Lower leg skin (tissue), 4 donors: ENCODE data around the gene RAB3IP. TPM values are rescaled to one million over a fixed set of nuclear protein-coding genes. Genes with fewer than 3 reads are reported as not detected.

Experiments
- DNase-seq, 2 donors: peaks; one replicate each; pipeline ENCODE4 v3.0.0-alpha.2; 2019; ENCODE audit warnings: low spot score in 2 of 2
- H3K4me3 ChIP-seq: fragments of 200-600 bp; sonication (generic); 2 replicates; pipeline ENCODE4 v1.5.1; 2017; ENCODE audit warnings: mild to moderate bottlenecking, low read depth; ENCODE audit not compliant: poor library complexity, severe bottlenecking
- CTCF ChIP-seq, 3 donors: fragments of 450-650 bp; IDR thresholded peaks; one replicate each; pipeline ENCODE4 v1.5.1; 2016; ENCODE audit warnings: antibody characterized with exemption in 3 of 3, mild to moderate bottlenecking in 3 of 3, moderate library complexity in 2 of 3
- POLR2A ChIP-seq, 2 donors: fragments of 450-650 bp; IDR thresholded peaks; one replicate each; pipeline ENCODE4 v1.6.1; 2016 to 2017; ENCODE audit warnings: antibody characterized with exemption in 2 of 2, mild to moderate bottlenecking in 1 of 2, moderate library complexity in 1 of 2
- WGBS, 2 donors: methylation state at CpG; one replicate each; pipeline ENCODE4 v1.1.5; 2018; 5-methylcytosine and 5-hydroxymethylcytosine counted together
- intact Hi-C: fragments of 100-400 bp; cut with DNase I; formaldehyde crosslinking; loops from one replicate; pipeline ENCODE4 v1.15.0; 2023; ENCODE audit warnings: low total_unique reads
- total RNA-seq, 4 donors: library from RNA; depleted of rRNA; stranded (reverse); fragments of >200 nt; gene quantifications; one replicate each; pipeline ENCODE4 v1.1.0, GENCODE V29; 2016

Gene RAB3IP
- total RNA-seq, 4 donors from 2014 or later, result 11.3 to 30.0 (median 21.4) TPM

GRCh38 chr12:69835081-69835480, 96.4 kb downstream of the RAB3IP start:
- intact Hi-C loops, result no loop called here
- no peak for DNase-seq
- WGBS, 2 donors, result 66 to 76% methylated on average over 3 of the region's 3 CpGs
- no peak overlapping the region for H3K4me3 ChIP-seq
- TF ChIP-seq POLR2A (IDR thresholded peaks at IDR 0.05) (no peak), CTCF (IDR thresholded peaks at IDR 0.05) (no peak)

GRCh38 chr12:69836015-69836414, 97.4 kb downstream of the RAB3IP start:
- TF ChIP-seq POLR2A (IDR thresholded peaks at IDR 0.05) (no peak), CTCF (IDR thresholded peaks at IDR 0.05) (no peak)
- DNase-seq, result no peak
- WGBS, 2 donors, result 94 to 96% methylated on average over 13 of the region's 13 CpGs
- H3K4me3 ChIP-seq, result no peak overlapping the region
- intact Hi-C loops, result no loop called here

GRCh38 chr12:69837191-69837590, 98.5 kb downstream of the RAB3IP start:
- TF ChIP-seq POLR2A (IDR thresholded peaks at IDR 0.05) (no peak), CTCF (IDR thresholded peaks at IDR 0.05) (no peak)
- H3K4me3 ChIP-seq, result no peak overlapping the region
- 91 to 95% methylated on average over 4 of the region's 4 CpGs for WGBS, 2 donors
- intact Hi-C loops, result no loop called here
- DNase-seq, result no peak

- TF ChIP-seq POLR2A (IDR thresholded peaks at IDR 0.05) (no peak), CTCF (IDR thresholded peaks at IDR 0.05) (no peak)
- DNase-seq, result no peak
- 78 to 83% methylated on average over 4 of the region's 4 CpGs for WGBS, 2 donors
- intact Hi-C loops, result no loop called here
- H3K4me3 ChIP-seq, result no peak overlapping the region
These were observed 99.2 kb downstream of the RAB3IP start for GRCh38 chr12:69837657-69838415.

GRCh38 chr12:69840727-69841126, 102.1 kb downstream of the RAB3IP start:
- no peak for DNase-seq
- TF ChIP-seq CTCF (IDR thresholded peaks at IDR 0.05) (no peak), POLR2A (IDR thresholded peaks at IDR 0.05) (no peak)
- 42 to 49% methylated on average over 3 of the region's 3 CpGs for WGBS, 2 donors
- intact Hi-C loops, result no loop called here
- H3K4me3 ChIP-seq, result no peak overlapping the region

GRCh38 chr12:69843608-69844007, 104.9 kb downstream of the RAB3IP start:
- no peak for DNase-seq
- WGBS, 2 donors, result 59 to 83% methylated on average over 2 of the region's 2 CpGs
- intact Hi-C loops, result no loop called here
- TF ChIP-seq POLR2A (IDR thresholded peaks at IDR 0.05) (no peak), CTCF (IDR thresholded peaks at IDR 0.05) (no peak)
- H3K4me3 ChIP-seq, result no peak overlapping the region
